T-helper 1 cell treated with Interleukin-12 subunit alpha and Interleukin-12 subunit beta and Interleukin-4 antibody, amounts not matched to agents 30 μg/mL and 1 μg/mL, for 36 hours (primary cell): ENCODE results near the gene TOM1L2.
"Not testable (repeated sequence)": the region's sequence is repeated elsewhere in the genome, so short reads cannot be mapped to it uniquely, and the experiment has no call there.

Source experiments
- H3K27ac Mint-ChIP-seq: one replicate; pipeline ENCODE4 v1.8.0; 2021; ENCODE audit warnings: mild to moderate bottlenecking, mixed read lengths
- H3K27me3 Mint-ChIP-seq: one replicate; pipeline ENCODE4 v1.8.0; 2021; ENCODE audit warnings: low read depth, mixed read lengths
- H3K36me3 Mint-ChIP-seq: one replicate; pipeline ENCODE4 v1.8.0; 2021; ENCODE audit warnings: low read depth, mixed read lengths
- H3K4me1 Mint-ChIP-seq: one replicate; pipeline ENCODE4 v1.8.0; 2021; ENCODE audit warnings: low read depth, mixed read lengths
- H3K4me3 Mint-ChIP-seq: one replicate; pipeline ENCODE4 v1.8.0; 2021; ENCODE audit warnings: mild to moderate bottlenecking, moderate library complexity, mixed read lengths
- H3K9me3 Mint-ChIP-seq: one replicate; pipeline ENCODE4 v1.8.0; 2021; ENCODE audit warnings: mixed read lengths

Gene TOM1L2

DNA sequence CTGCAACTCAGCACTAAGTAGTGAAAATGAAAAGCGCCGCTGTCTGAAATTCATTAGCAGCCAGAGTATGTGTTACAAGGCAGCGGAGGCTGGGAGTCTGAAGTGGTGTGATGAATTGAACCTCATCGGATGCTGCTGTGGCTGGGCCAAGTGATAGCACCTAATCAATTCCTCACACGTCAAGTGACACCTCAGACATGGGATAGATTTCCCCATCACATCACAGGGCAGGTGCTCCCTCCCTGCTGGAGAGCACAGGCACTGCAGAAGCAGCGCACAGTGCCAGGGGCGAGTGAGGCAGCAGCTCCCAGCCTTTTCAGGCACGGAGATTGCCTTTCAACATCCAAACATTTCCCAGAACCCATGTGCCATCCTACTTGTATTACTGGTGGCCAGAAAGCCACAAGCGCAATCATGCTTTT, 32.7 kb upstream of the TOM1L2 start:
- Mint-ChIP-seq H3K27me3 (no peaks in the 10 kb centered on the region), H3K36me3 (no peaks in the 10 kb centered on the region), H3K4me3 (no peak overlapping the region), H3K4me1 (peaks cover 6% of the 10 kb centered on the region), H3K9me3 (no peaks in the 10 kb centered on the region), H3K27ac (no peak overlapping the region)

- peaks cover 6% of the 10 kb centered on the region for H3K4me1 Mint-ChIP-seq
- no peaks in the 10 kb centered on the region for H3K9me3 Mint-ChIP-seq
- no peak overlapping the region for H3K4me3 Mint-ChIP-seq
- H3K36me3 Mint-ChIP-seq = no peaks in the 10 kb centered on the region
- H3K27me3 Mint-ChIP-seq = no peaks in the 10 kb centered on the region
- no peak overlapping the region for H3K27ac Mint-ChIP-seq
Observed at GRCh38 chr17:18004345-18004744, 32.1 kb upstream of the TOM1L2 start.

- peaks cover 6% of the 10 kb centered on the region for H3K4me1 Mint-ChIP-seq
- no peak overlapping the region for H3K4me3 Mint-ChIP-seq
- no peaks in the 10 kb centered on the region for H3K36me3 Mint-ChIP-seq
- H3K27ac Mint-ChIP-seq = no peak overlapping the region
- no peaks in the 10 kb centered on the region for H3K27me3 Mint-ChIP-seq
- H3K9me3 Mint-ChIP-seq = no peaks in the 10 kb centered on the region
Observed at GRCh38 chr17:18002171-18002570, 30.0 kb upstream of the TOM1L2 start.

GRCh38 chr17:18000030-18000408, 27.8 kb upstream of the TOM1L2 start:
- Mint-ChIP-seq H3K9me3 (no peaks in the 10 kb centered on the region), H3K4me1 (no peaks in the 10 kb centered on the region), H3K27ac (no peak overlapping the region), H3K27me3 (no peaks in the 10 kb centered on the region), H3K36me3 (no peaks in the 10 kb centered on the region), H3K4me3 (no peak overlapping the region)

- H3K36me3 Mint-ChIP-seq = no peaks in the 10 kb centered on the region
- H3K27me3 Mint-ChIP-seq = no peaks in the 10 kb centered on the region
- no peak overlapping the region for H3K4me3 Mint-ChIP-seq
- no peaks in the 10 kb centered on the region for H3K9me3 Mint-ChIP-seq
- peak overlapping the region; percentile 21 for H3K27ac Mint-ChIP-seq
- no peaks in the 10 kb centered on the region for H3K4me1 Mint-ChIP-seq
Observed at GRCh38 chr17:17999364-18000029, 27.3 kb upstream of the TOM1L2 start.

DNA sequence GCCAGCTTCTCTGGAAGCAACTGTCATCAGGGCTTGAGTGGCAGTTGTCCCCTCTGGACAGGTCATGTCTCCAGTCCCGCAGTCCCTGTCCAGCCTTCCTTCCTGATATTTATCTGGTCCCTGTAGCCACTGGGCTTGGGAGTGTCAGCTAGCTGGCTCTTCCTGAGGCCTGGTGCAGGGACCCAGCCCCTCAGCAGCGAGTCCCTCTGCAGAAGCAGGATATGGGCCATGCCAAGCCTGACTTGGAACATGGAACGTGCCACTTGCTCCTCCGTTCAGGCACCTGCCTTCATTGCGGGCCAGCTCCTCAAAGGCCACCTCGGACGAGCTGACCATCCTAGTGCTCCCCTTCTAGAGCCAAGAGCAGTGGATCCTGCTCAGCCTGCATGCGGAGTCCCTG, 26.7 kb upstream of the TOM1L2 start:
- H3K27me3 Mint-ChIP-seq = no peaks in the 10 kb centered on the region
- H3K36me3 Mint-ChIP-seq = no peaks in the 10 kb centered on the region
- no peaks in the 10 kb centered on the region for H3K4me1 Mint-ChIP-seq
- no peaks in the 10 kb centered on the region for H3K9me3 Mint-ChIP-seq
- H3K27ac Mint-ChIP-seq = no peak overlapping the region
- no peak overlapping the region for H3K4me3 Mint-ChIP-seq

DNA sequence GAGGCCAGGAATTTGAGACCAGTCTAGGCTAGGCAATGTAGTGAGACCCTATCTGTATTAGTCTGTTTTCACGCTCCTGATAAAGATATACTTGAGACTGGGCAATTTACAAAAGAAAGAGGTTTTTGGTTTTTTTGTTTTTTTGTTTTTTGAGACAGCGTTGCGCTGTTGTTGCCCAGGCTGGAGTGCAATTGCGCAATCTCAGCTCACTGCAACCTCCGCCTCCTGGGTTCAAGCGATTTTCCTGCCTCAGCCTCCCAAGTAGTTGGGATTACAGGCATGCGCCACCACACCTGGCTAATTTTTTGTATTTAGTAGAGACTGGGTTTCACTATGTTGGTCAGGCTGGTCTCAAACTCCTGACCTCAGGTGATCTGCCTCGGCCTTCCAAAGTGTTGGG, 23.7 kb upstream of the TOM1L2 start:
- not testable (repeated sequence) for H3K4me1 Mint-ChIP-seq, H3K27me3 Mint-ChIP-seq, H3K36me3 Mint-ChIP-seq, H3K9me3 Mint-ChIP-seq, H3K27ac Mint-ChIP-seq, H3K4me3 Mint-ChIP-seq

GRCh38 chr17:17994271-17995069, 22.3 kb upstream of the TOM1L2 start:
- H3K27me3 Mint-ChIP-seq = no peaks in the 10 kb centered on the region
- H3K4me1 Mint-ChIP-seq = no peaks in the 10 kb centered on the region
- H3K36me3 Mint-ChIP-seq = no peaks in the 10 kb centered on the region
- no peaks in the 10 kb centered on the region for H3K9me3 Mint-ChIP-seq
- no peak overlapping the region for H3K4me3 Mint-ChIP-seq
- no peak overlapping the region for H3K27ac Mint-ChIP-seq

DNA sequence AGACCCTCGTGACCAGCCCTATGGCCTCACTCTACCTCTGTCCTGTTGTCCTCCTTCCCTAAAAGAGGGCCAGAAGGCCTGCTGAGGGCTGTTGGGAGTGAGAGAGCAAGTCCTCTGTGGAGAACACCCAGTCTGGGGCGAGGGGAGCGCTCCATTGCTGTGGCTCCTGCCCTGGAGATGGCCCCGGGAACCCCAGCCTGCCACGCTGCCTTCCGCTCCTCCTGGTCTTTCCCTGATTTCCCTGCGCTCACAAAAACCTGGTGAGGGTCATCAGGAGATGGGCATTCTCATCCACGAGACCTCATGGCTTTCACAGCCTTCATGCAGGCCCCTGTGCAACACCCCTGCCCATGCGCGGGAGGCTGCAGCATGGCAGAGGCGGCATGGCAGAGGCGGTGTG, 21.7 kb upstream of the TOM1L2 start:
- no peaks in the 10 kb centered on the region for H3K9me3 Mint-ChIP-seq
- H3K36me3 Mint-ChIP-seq = no peaks in the 10 kb centered on the region
- no peak overlapping the region for H3K27ac Mint-ChIP-seq
- no peaks in the 10 kb centered on the region for H3K4me1 Mint-ChIP-seq
- no peak overlapping the region for H3K4me3 Mint-ChIP-seq
- H3K27me3 Mint-ChIP-seq = no peaks in the 10 kb centered on the region

GRCh38 chr17:17993366-17993765, 21.2 kb upstream of the TOM1L2 start:
- Mint-ChIP-seq H3K27me3 (no peaks in the 10 kb centered on the region), H3K9me3 (no peaks in the 10 kb centered on the region), H3K27ac (no peak overlapping the region), H3K4me3 (no peak overlapping the region), H3K36me3 (no peaks in the 10 kb centered on the region), H3K4me1 (no peaks in the 10 kb centered on the region)

DNA sequence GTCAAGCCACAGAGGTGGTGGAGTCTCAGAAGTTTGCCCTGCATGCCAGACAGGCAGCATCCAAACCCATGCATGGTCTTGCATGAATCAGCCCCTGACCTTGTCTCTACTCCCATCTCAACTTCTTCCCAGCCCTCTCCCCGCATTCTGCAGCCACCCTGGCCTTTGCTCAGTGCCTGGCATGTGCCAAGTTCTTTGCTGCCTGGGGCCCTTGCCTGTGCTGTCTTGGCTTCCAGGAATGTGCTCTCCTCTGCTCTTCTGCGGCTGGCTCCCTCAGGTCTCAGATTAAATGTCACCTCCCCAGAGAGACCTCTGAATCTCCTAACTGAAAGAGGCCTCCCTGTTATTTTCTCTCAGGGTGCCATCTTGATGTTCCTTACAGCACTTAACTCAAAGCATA, 18.1 kb upstream of the TOM1L2 start:
- Mint-ChIP-seq H3K4me3 (no peak overlapping the region), H3K4me1 (no peaks in the 10 kb centered on the region), H3K9me3 (no peaks in the 10 kb centered on the region), H3K27ac (no peak overlapping the region), H3K36me3 (no peaks in the 10 kb centered on the region), H3K27me3 (no peaks in the 10 kb centered on the region)

GRCh38 chr17:17989618-17990017, 17.4 kb upstream of the TOM1L2 start:
- Mint-ChIP-seq H3K27me3 (no peaks in the 10 kb centered on the region), H3K27ac (no peak overlapping the region)

DNA sequence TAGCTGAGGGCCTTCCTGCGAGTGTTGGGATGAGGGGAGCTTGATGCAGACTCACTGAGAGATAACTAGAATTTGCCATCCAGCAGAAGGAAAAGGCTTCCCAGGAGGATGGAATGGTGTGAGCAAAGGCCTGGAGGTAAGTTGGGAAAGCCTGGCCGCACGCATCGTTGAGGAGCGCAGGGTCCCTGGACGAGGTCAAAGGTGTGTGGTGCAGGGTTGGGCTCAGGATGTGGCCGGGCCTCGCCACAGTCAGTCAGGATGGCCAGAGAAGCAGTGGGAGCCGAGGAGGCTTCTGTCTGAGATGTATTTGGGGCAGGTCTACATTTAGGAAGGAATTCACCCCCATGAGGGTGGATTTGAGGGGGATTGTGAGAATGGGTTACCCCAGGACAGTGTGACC, 16.9 kb upstream of the TOM1L2 start:
- no peaks in the 10 kb centered on the region for H3K4me1 Mint-ChIP-seq
- no peaks in the 10 kb centered on the region for H3K27me3 Mint-ChIP-seq
- no peak overlapping the region for H3K4me3 Mint-ChIP-seq
- no peak overlapping the region for H3K27ac Mint-ChIP-seq
- no peaks in the 10 kb centered on the region for H3K36me3 Mint-ChIP-seq
- H3K9me3 Mint-ChIP-seq = no peaks in the 10 kb centered on the region

More at GRCh38 chr17:17989618-17990017, 17.4 kb upstream of the TOM1L2 start:
- no peaks in the 10 kb centered on the region for H3K36me3 Mint-ChIP-seq
- no peaks in the 10 kb centered on the region for H3K9me3 Mint-ChIP-seq
- H3K4me1 Mint-ChIP-seq = no peaks in the 10 kb centered on the region
- H3K4me3 Mint-ChIP-seq = no peak overlapping the region

GRCh38 chr17:17988427-17988945, 16.3 kb upstream of the TOM1L2 start:
- Mint-ChIP-seq H3K27ac (no peak overlapping the region), H3K9me3 (no peaks in the 10 kb centered on the region), H3K4me1 (no peaks in the 10 kb centered on the region), H3K27me3 (no peaks in the 10 kb centered on the region), H3K36me3 (no peaks in the 10 kb centered on the region), H3K4me3 (no peak overlapping the region)

DNA sequence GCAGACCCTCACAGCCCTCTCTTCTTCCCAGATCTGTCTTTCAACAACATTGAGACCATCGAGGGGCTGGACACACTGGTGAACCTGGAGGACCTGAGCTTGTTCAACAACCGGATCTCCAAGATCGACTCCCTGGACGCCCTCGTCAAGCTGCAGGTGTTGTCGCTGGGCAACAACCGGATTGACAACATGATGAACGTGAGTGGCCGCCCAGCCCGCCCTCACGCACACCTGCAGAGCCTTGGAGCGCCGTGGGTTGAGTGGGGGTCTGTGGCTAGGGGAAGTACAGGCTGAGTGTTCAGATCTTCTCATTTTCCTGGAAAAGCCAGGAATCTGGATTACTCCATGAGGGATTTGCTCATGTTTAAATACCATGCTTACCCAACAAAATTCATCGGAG, 15.7 kb upstream of the TOM1L2 start:
- Mint-ChIP-seq H3K27me3 (no peaks in the 10 kb centered on the region), H3K4me1 (no peaks in the 10 kb centered on the region), H3K9me3 (no peaks in the 10 kb centered on the region), H3K4me3 (no peak overlapping the region), H3K36me3 (no peaks in the 10 kb centered on the region), H3K27ac (no peak overlapping the region)
